Activated CD8-positive, alpha-beta memory T cell treated with anti-CD3 and anti-CD28 coated beads, Interleukin-2, amount 50 U/mL, for 48 hours (primary cell): Measurements from ENCODE around the gene PPRC1.
A peak's percentile ranks its signal among the peaks of the same experiment; 100 is the strongest.
"Not testable (repeated sequence)": the region's sequence is repeated elsewhere in the genome, so short reads cannot be mapped to it uniquely, and the experiment has no call there.

Experiments
- DNase-seq: peaks from one replicate; pipeline ENCODE4 v3.0.0-alpha.2; 2020

PPRC1 gene

GRCh38 chr10:102147561-102147960 is 14.7 kb downstream of the PPRC1 start:
- DNase-seq: no peak

- DNase-seq: no peak
These were observed 15.4 kb downstream of the PPRC1 start for GRCh38 chr10:102148275-102148674.

GRCh38 chr10:102150970-102151773 is 18.3 kb downstream of the PPRC1 start:
- DNase-seq: no peak

GRCh38 chr10:102151774-102152544 is 19.1 kb downstream of the PPRC1 start, which contains the start of gene NOLC1:
TSS of gene NOLC1 (plus strand) at chr10:102152389. CDS start at chr10:102152411, 22 bp downstream.
- DNase-seq: peak; percentile 100

GRCh38 chr10:102152545-102152890 is 19.7 kb downstream of the PPRC1 start:
- DNase-seq: no peak

GRCh38 chr10:102153093-102153620 is 20.3 kb downstream of the PPRC1 start:
- DNase-seq: no peak

- DNase-seq: no peak
These were observed 21.8 kb downstream of the PPRC1 start for GRCh38 chr10:102154466-102155116.

GRCh38 chr10:102157224-102157623 is 24.4 kb downstream of the PPRC1 start:
- DNase-seq: no peak

GRCh38 chr10:102159051-102159597 is 26.3 kb downstream of the PPRC1 start:
- no peak for DNase-seq

- DNase-seq: no peak
These were observed 27.0 kb downstream of the PPRC1 start for GRCh38 chr10:102159831-102160230.

GRCh38 chr10:102163342-102163989 is 30.6 kb downstream of the PPRC1 start:
- DNase-seq: no peak

- no peak for DNase-seq
These were observed 35.0 kb downstream of the PPRC1 start for GRCh38 chr10:102167861-102168260.

GRCh38 chr10:102170602-102171001 is 37.8 kb downstream of the PPRC1 start:
- DNase-seq: no peak

- DNase-seq: no peak
These were observed 39.4 kb downstream of the PPRC1 start for GRCh38 chr10:102172288-102172687.

- no peak for DNase-seq
These were observed 42.6 kb downstream of the PPRC1 start for GRCh38 chr10:102175415-102175814.

GRCh38 chr10:102184606-102185005 is 51.8 kb downstream of the PPRC1 start:
- DNase-seq: no peak

GRCh38 chr10:102185272-102185671 is 52.4 kb downstream of the PPRC1 start:
- no peak for DNase-seq

GRCh38 chr10:102185811-102186527 is 53.1 kb downstream of the PPRC1 start:
- no peak for DNase-seq

- DNase-seq: no peak
These were observed 55.6 kb downstream of the PPRC1 start for GRCh38 chr10:102188298-102188940.

- DNase-seq: not testable (repeated sequence)
These were observed 56.4 kb downstream of the PPRC1 start for GRCh38 chr10:102188941-102189898.
